K562 (cell line): Measurements from ENCODE around the gene GFI1B. TPM values are rescaled to one million over a fixed set of nuclear protein-coding genes. Genes with fewer than 3 reads are reported as not detected.
"Not testable (repeated sequence)": the region's sequence is repeated elsewhere in the genome, so short reads cannot be mapped to it uniquely, and the experiment has no call there.

ENCODE experiments used
- ADNP ChIP-seq: fragments of 200-800 bp; sonication (Bioruptor generic); IDR thresholded peaks from 2 replicates; pipeline ENCODE4 v1.6.1; 2016; ENCODE audit warnings: missing genetic modification characterization, missing compliant biosample characterization
- BCOR ChIP-seq: fragments of 450-650 bp; IDR thresholded peaks from 2 replicates; pipeline ENCODE4 v1.6.1; 2016
- CHD4 ChIP-seq: fragments of 200-600 bp; sonication (generic); IDR thresholded peaks from 3 replicates; pipeline ENCODE4 v1.6.1; 2012; ENCODE audit warnings: low read depth, mild to moderate bottlenecking, mixed read lengths, low read length, inconsistent platforms; ENCODE audit not compliant: insufficient read depth, insufficient replicate concordance, poor library complexity, severe bottlenecking
- EP400 ChIP-seq: fragments of 450-650 bp; IDR thresholded peaks from 2 replicates; pipeline ENCODE4 v1.6.1; 2017; ENCODE audit warnings: antibody characterized with exemption, mild to moderate bottlenecking, moderate library complexity
- FOXK2 ChIP-seq, 2 experiments: fragments of 450-650 bp; IDR thresholded peaks in 1 of 2; conservative IDR thresholded peaks in 1 of 2; 2 replicates each; pipeline ENCODE4 v1.6.1; 2016; ENCODE audit warnings: low read depth in 2 of 2, mild to moderate bottlenecking in 1 of 2
- HDAC1 ChIP-seq, 2 experiments: fragments of 450-650 bp; IDR thresholded peaks; 2 replicates each; pipeline ENCODE4 v1.6.1; 2016 to 2017; ENCODE audit warnings: inconsistent platforms in 1 of 2, mild to moderate bottlenecking in 1 of 2, moderate library complexity in 1 of 2
- HINFP ChIP-seq: fragments of 450-650 bp; conservative IDR thresholded peaks from 2 replicates; pipeline ENCODE4 v1.6.1; 2016; ENCODE audit warnings: missing genetic modification characterization, low read depth, mild to moderate bottlenecking, control low read depth, missing compliant biosample characterization
- JUND ChIP-seq, 2 experiments: IDR thresholded peaks; 2 replicates in 1 of 2; 3 replicates in 1 of 2; pipeline ENCODE4 v1.6.1; 2011; ENCODE audit warnings: borderline replicate concordance in 2 of 2, low read depth in 2 of 2, low read length in 2 of 2, improper control_type of control experiment in 1 of 2, missing biosample characterization in 1 of 2, missing genetic modification characterization in 1 of 2, missing genetic modification reagents in 1 of 2
- MAZ ChIP-seq, 2 experiments: fragments of 450-650 bp in 1 of 2; sonication (generic) in 1 of 2; formaldehyde crosslinking; IDR thresholded peaks in 1 of 2; conservative IDR thresholded peaks in 1 of 2; 2 replicates each; pipeline versions ENCODE4 v1.4.0 to v1.5.0; 2020; ENCODE audit warnings: mild to moderate bottlenecking in 1 of 2, missing genetic modification reagents in 1 of 2
- NFATC3 ChIP-seq: fragments of 450-650 bp; IDR thresholded peaks from 2 replicates; pipeline ENCODE4 v1.6.1; 2017; ENCODE audit warnings: mild to moderate bottlenecking
- NFRKB ChIP-seq: fragments of 450-650 bp; IDR thresholded peaks from 2 replicates; pipeline ENCODE4 v1.6.1; 2016; ENCODE audit warnings: low read depth
- PHF20 ChIP-seq: fragments of 450-650 bp; IDR thresholded peaks from 2 replicates; pipeline ENCODE4 v1.6.1; 2018; ENCODE audit not compliant: partially characterized antibody
- RBM25 ChIP-seq: fragments of 200-400 bp; formaldehyde crosslinking; IDR thresholded peaks from 2 replicates; pipeline ENCODE4 v1.6.1; 2018; ENCODE audit warnings: low read length, low read depth, moderate library complexity; ENCODE audit not compliant: severe bottlenecking
- RCOR1 ChIP-seq, 2 experiments: IDR thresholded peaks; 2 replicates each; pipeline ENCODE4 v1.6.1; 2012; ENCODE audit warnings: low read depth in 2 of 2, low read length in 2 of 2, borderline replicate concordance in 1 of 2, improper control_type of control experiment in 1 of 2
- SNIP1 ChIP-seq: fragments of 450-650 bp; IDR thresholded peaks from 2 replicates; pipeline ENCODE4 v1.7.1; 2017; ENCODE audit warnings: low read depth, mild to moderate bottlenecking
- TAL1 ChIP-seq: fragments of 450-650 bp; IDR thresholded peaks from 2 replicates; pipeline ENCODE4 v1.6.1; 2016; ENCODE audit warnings: mild to moderate bottlenecking
- TEAD4 ChIP-seq, 2 experiments: sonication (generic) in 1 of 2; formaldehyde crosslinking in 1 of 2; IDR thresholded peaks; 2 replicates each; pipeline versions ENCODE4 v1.6.1 to v1.8.0; 2012 to 2022; ENCODE audit warnings: borderline replicate concordance in 1 of 2, inconsistent platforms in 1 of 2, low read length in 1 of 2, mild to moderate bottlenecking in 1 of 2, missing genetic modification reagents in 1 of 2
- TRIM24 ChIP-seq, 2 experiments: fragments of 450-650 bp; IDR thresholded peaks; 2 replicates each; pipeline ENCODE4 v1.6.1; 2016
- VEZF1 ChIP-seq: fragments of 200-800 bp; sonication (Bioruptor generic); IDR thresholded peaks from 2 replicates; pipeline ENCODE4 v1.6.1; 2017; ENCODE audit warnings: missing genetic modification characterization, missing compliant biosample characterization
- ZKSCAN8 ChIP-seq: fragments of 200-800 bp; sonication (Bioruptor generic); IDR thresholded peaks from 2 replicates; pipeline ENCODE4 v1.6.1; 2016; ENCODE audit warnings: missing genetic modification characterization, missing compliant biosample characterization
- ZNF24 ChIP-seq: fragments of 450-650 bp; IDR thresholded peaks from 2 replicates; pipeline ENCODE4 v1.6.1; 2016
- ZNF639 ChIP-seq, 2 experiments: fragments of 200-800 bp in 1 of 2; sonication (Bioruptor generic) in 1 of 2; sonication (generic) in 1 of 2; formaldehyde crosslinking in 1 of 2; IDR thresholded peaks in 1 of 2; conservative IDR thresholded peaks in 1 of 2; 2 replicates each; pipeline versions ENCODE4 v1.5.0 to v1.6.1; 2016 to 2020; ENCODE audit warnings: missing compliant biosample characterization in 1 of 2, missing genetic modification characterization in 1 of 2, missing genetic modification reagents in 1 of 2
- polyA plus RNA-seq, 8 experiments: library from polyadenylated mRNA; depleted of rRNA in 4 of 8; stranded (reverse) in 5 of 8; unstranded in 3 of 8; fragments of >200 nt; fragmentation: Nextera tagmentation in 2 of 8; fragmentation: Illumina TruSeq in 1 of 8; extraction: Ambion mirVana in 2 of 8; extraction: Trizol in 1 of 8; gene quantifications; 2 replicates each; pipeline versions ENCODE4 v1.2.1 to v1.2.3, GENCODE V29; 2011 to 2014; ENCODE audit warnings: inconsistent platforms in 1 of 8, missing spikeins in 1 of 8
- total RNA-seq, 7 experiments: library from RNA; depleted of rRNA in 6 of 7; stranded (reverse); fragments of >200 nt in 6 of 7; fragmentation: Illumina TruSeq in 2 of 7; extraction: Trizol in 2 of 7; gene quantifications; 2 replicates each; pipeline versions ENCODE4 v1.2.1 to v1.2.3, GENCODE V29; 2011 to 2021; ENCODE audit warnings: low replicate concordance in 1 of 7

The GFI1B gene
- total and polyA plus RNA-seq, 9 of the 15 experiments (the other 6 are each of a cell fraction or from before 2014, with no cell fraction given): 8.0 to 75.7 (median 34.5) TPM

- TF ChIP-seq ZNF639 (CRISPR knock-in tag; conservative IDR thresholded peaks at IDR 0.05 in 1 of 2, IDR thresholded peaks at IDR 0.05 in 1 of 2): 0 out of 4 replicates have a peak, but pooled peaks of 1 of the 2 experiments have one; percentile 30
- TF ChIP-seq TEAD4 (IDR thresholded peaks at IDR 0.05; ENCODE audit: low read length): peak; percentile 15; the same call in 1 of the 2 replicates
- TF ChIP-seq TEAD4 (CRISPR knock-in tag; IDR thresholded peaks at IDR 0.05; ENCODE audit: borderline replicate concordance); JUND (IDR thresholded peaks at IDR 0.05; ENCODE audit: borderline replicate concordance, low read depth, low read length): not testable (repeated sequence)
- peak; percentile 98 for TF ChIP-seq NFRKB
- TF ChIP-seq RCOR1 (IDR thresholded peaks at IDR 0.05; ENCODE audit: borderline replicate concordance in 1 of 2, low read depth in 2 of 2, low read length in 2 of 2): peak in 1 of 2 experiments; percentile 63; a peak in 2 of 4 replicates
- TF ChIP-seq TAL1: peak; percentile 34; the same call in 1 of the 2 replicates
- TF ChIP-seq PHF20: peak; percentile 62
- TF ChIP-seq TRIM24 (IDR thresholded peaks at IDR 0.05): peak; percentile 40 to 52; a peak in 2 of 4 replicates
- peak; percentile 3 for TF ChIP-seq RBM25
- peak in 1 of 2 experiments; percentile 38; a peak in 1 of 4 replicates for TF ChIP-seq FOXK2 (conservative IDR thresholded peaks at IDR 0.05 in 1 of 2, IDR thresholded peaks at IDR 0.05 in 1 of 2; ENCODE audit: low read depth in 2 of 2)
- TF ChIP-seq JUND (tag; IDR thresholded peaks at IDR 0.05; ENCODE audit: borderline replicate concordance, low read depth, low read length): peak; percentile 15; the same call in 1 of the 3 replicates
- TF ChIP-seq SNIP1: 0 out of 2 replicates have a peak, but pooled peaks have one; percentile 36
- peak; percentile 99 for TF ChIP-seq ADNP
- peak in 1 of 2 experiments; percentile 60; a peak in 1 of 4 replicates for TF ChIP-seq HDAC1 (IDR thresholded peaks at IDR 0.05)
- peak; percentile 73 for TF ChIP-seq CHD4
- 0 out of 2 replicates have a peak, but pooled peaks have one; percentile 26 for TF ChIP-seq HINFP
- TF ChIP-seq VEZF1 (CRISPR knock-in tag): peak; percentile 14; the same call in 1 of the 2 replicates
- TF ChIP-seq ZNF24: peak; percentile 100
- TF ChIP-seq EP400: peak; percentile 42; the same call in 1 of the 2 replicates
- peak; percentile 55; the same call in 1 of the 2 replicates for TF ChIP-seq ZKSCAN8 (CRISPR knock-in tag)
- TF ChIP-seq NFATC3: peak; percentile 82; the same call in 1 of the 2 replicates
- TF ChIP-seq MAZ (CRISPR knock-in tag; conservative IDR thresholded peaks at IDR 0.05 in 1 of 2, IDR thresholded peaks at IDR 0.05 in 1 of 2): 0 out of 4 replicates have a peak, but pooled peaks of 1 of the 2 experiments have one; percentile 40
- TF ChIP-seq BCOR: peak; percentile 71; the same call in 1 of the 2 replicates
Observed at GRCh38 chr9:132989998-132990557, 11.6 kb downstream of the GFI1B start (continued).
